Liver (tissue), 9 donors: ENCODE results near the gene DOK1. TPM values are rescaled to one million over a fixed set of nuclear protein-coding genes. Genes with fewer than 3 reads are reported as not detected.
A peak's percentile ranks its signal among the peaks of the same experiment; 100 is the strongest.

Experiments
- DNase-seq: peaks from one replicate; pipeline ENCODE4 v3.0.0-alpha.2; 2017; ENCODE audit warnings: low spot score
- H3K27ac ChIP-seq, 2 donors: one replicate each; pipeline ENCODE4 v1.7.0; 2013; ENCODE audit warnings: inconsistent platforms in 2 of 2, low read length in 2 of 2, control low read depth in 1 of 2, low read depth in 1 of 2, mild to moderate bottlenecking in 1 of 2
- H3K27me3 ChIP-seq, 4 donors: one replicate each; pipeline versions ENCODE4 v1.6.1 to v1.7.0; 2013; ENCODE audit warnings: low read length in 3 of 4, inconsistent platforms in 1 of 4, mild to moderate bottlenecking in 1 of 4, moderate library complexity in 1 of 4; ENCODE audit not compliant: control insufficient read depth in 4 of 4, insufficient read depth in 4 of 4
- H3K36me3 ChIP-seq, 4 donors: one replicate each; pipeline versions ENCODE4 v1.6.1 to v1.7.0; 2013; ENCODE audit warnings: low read length in 3 of 4, mild to moderate bottlenecking in 3 of 4, low read depth in 1 of 4, moderate library complexity in 1 of 4; ENCODE audit not compliant: control insufficient read depth in 4 of 4, insufficient read depth in 3 of 4
- H3K4me1 ChIP-seq, 4 donors: one replicate each; pipeline versions ENCODE4 v1.6.1 to v1.7.0; 2013; ENCODE audit warnings: low read length in 3 of 4, mild to moderate bottlenecking in 3 of 4, moderate library complexity in 1 of 4; ENCODE audit not compliant: control insufficient read depth in 4 of 4, insufficient read depth in 4 of 4
- H3K4me3 ChIP-seq, 3 donors: one replicate each; pipeline versions ENCODE4 v1.6.1 to v1.7.0; 2013; ENCODE audit warnings: low read length in 3 of 3, control low read depth in 1 of 3, low read depth in 1 of 3, mild to moderate bottlenecking in 1 of 3
- H3K9ac ChIP-seq, 2 donors: one replicate each; pipeline ENCODE4 v1.7.0; 2013; ENCODE audit warnings: low read length in 2 of 2, mild to moderate bottlenecking in 2 of 2, moderate library complexity in 2 of 2, control low read depth in 1 of 2, low read depth in 1 of 2
- H3K9me3 ChIP-seq, 4 donors: one replicate each; pipeline versions ENCODE4 v1.6.1 to v1.7.0; 2013; ENCODE audit warnings: low read length in 3 of 4; ENCODE audit not compliant: control insufficient read depth in 4 of 4
- ATF3 ChIP-seq: IDR thresholded peaks from 2 replicates; pipeline ENCODE4 v1.6.1; 2016; ENCODE audit warnings: antibody characterized with exemption
- CTCF ChIP-seq: fragments of 150-350 bp; IDR thresholded peaks from 2 replicates; pipeline ENCODE4 v1.5.1; 2017; ENCODE audit warnings: improper control_type of control experiment, low read depth, low read length; ENCODE audit not compliant: missing input control
- FOXA1 ChIP-seq: IDR thresholded peaks from 2 replicates; pipeline ENCODE4 v1.6.1; 2016; ENCODE audit warnings: antibody characterized with exemption
- FOXA2 ChIP-seq: IDR thresholded peaks from 2 replicates; pipeline ENCODE4 v1.6.1; 2016; ENCODE audit warnings: antibody characterized with exemption
- GABPA ChIP-seq, 2 donors: IDR thresholded peaks in 1 of 2; conservative IDR thresholded peaks in 1 of 2; 2 replicates each; pipeline ENCODE4 v1.6.1; 2016; ENCODE audit warnings: antibody characterized with exemption in 2 of 2, mild to moderate bottlenecking in 1 of 2, moderate library complexity in 1 of 2
- HNF4A ChIP-seq, 2 donors: conservative IDR thresholded peaks; 2 replicates each; pipeline ENCODE4 v1.6.1; 2016; ENCODE audit warnings: antibody characterized with exemption in 2 of 2, mild to moderate bottlenecking in 2 of 2
- HNF4G ChIP-seq: IDR thresholded peaks from 2 replicates; pipeline ENCODE4 v1.6.1; 2016; ENCODE audit warnings: antibody characterized with exemption
- JUND ChIP-seq, 2 donors: IDR thresholded peaks; 2 replicates each; pipeline ENCODE4 v1.6.1; 2016; ENCODE audit warnings: antibody characterized with exemption in 2 of 2
- MAX ChIP-seq: IDR thresholded peaks from 2 replicates; pipeline ENCODE4 v1.6.1; 2016; ENCODE audit warnings: antibody characterized with exemption
- NR2F2 ChIP-seq: IDR thresholded peaks from 2 replicates; pipeline ENCODE4 v1.6.1; 2016; ENCODE audit warnings: antibody characterized with exemption
- RAD21 ChIP-seq, 2 donors: IDR thresholded peaks; 2 replicates each; pipeline ENCODE4 v1.6.1; 2016; ENCODE audit warnings: antibody characterized with exemption in 2 of 2, mild to moderate bottlenecking in 2 of 2
- REST ChIP-seq: IDR thresholded peaks from 2 replicates; pipeline ENCODE4 v1.6.1; 2016; ENCODE audit warnings: antibody characterized with exemption, mild to moderate bottlenecking
- RXRA ChIP-seq, 2 donors: IDR thresholded peaks; 2 replicates each; pipeline ENCODE4 v1.6.1; 2017 to 2018; ENCODE audit warnings: antibody characterized with exemption in 2 of 2, mild to moderate bottlenecking in 1 of 2
- SP1 ChIP-seq: IDR thresholded peaks from 2 replicates; pipeline ENCODE4 v1.6.1; 2018; ENCODE audit warnings: antibody characterized with exemption, mild to moderate bottlenecking
- YY1 ChIP-seq: IDR thresholded peaks from 2 replicates; pipeline ENCODE4 v1.6.1; 2016; ENCODE audit warnings: antibody characterized with exemption, mild to moderate bottlenecking
- ZBTB33 ChIP-seq: IDR thresholded peaks from 2 replicates; pipeline ENCODE4 v1.6.1; 2016; ENCODE audit warnings: antibody characterized with exemption
- WGBS: extraction: QIAGEN DNeasy Blood & Tissue Kit; methylation state at CpG from one replicate; pipeline ENCODE4 v1.1.7; 2013; 5-methylcytosine and 5-hydroxymethylcytosine counted together
- polyA plus RNA-seq, 2 donors: library from polyadenylated mRNA; stranded (reverse) in 1 of 2; unstranded in 1 of 2; fragments of 200-250 nt in 1 of 2; fragments of >200 nt in 1 of 2; fragmentation: Nextera tagmentation in 1 of 2; extraction: Ambion mirVana in 1 of 2; gene quantifications; one replicate each; pipeline versions ENCODE4 v1.2.1 to v1.2.3, GENCODE V29; 2013 to 2015
- total RNA-seq, 2 donors: library from RNA; depleted of rRNA; stranded (reverse); fragments of >200 nt; gene quantifications; one replicate each; pipeline ENCODE4 v1.2.3, GENCODE V29; 2014
- donor health status: healthy.
- donor health status: healthy.
- donor health status: healthy.
- donor health status: healthy.
- donor health status: healthy.

Gene DOK1
- total and polyA plus RNA-seq, 4 donors: 2.0 to 8.6 (median 4.1) TPM

GRCh38 chr2:74576211-74576862 lies 21.8 kb downstream of the DOK1 start:
- no peaks in the 10 kb centered on the region for H3K36me3 ChIP-seq
- no peak overlapping the region for H3K4me3 ChIP-seq
- H3K9me3 ChIP-seq: no peaks in the 10 kb centered on the region
- H3K27ac ChIP-seq: peak overlapping the region in 1 of 2 donors; percentile 42
- H3K4me1 ChIP-seq: no peaks in the 10 kb centered on the region
- DNase-seq: no peak
- TF ChIP-seq GABPA (IDR thresholded peaks at IDR 0.05 in 1 of 2, conservative IDR thresholded peaks at IDR 0.05 in 1 of 2) (no peak), FOXA2 (no peak), RAD21 (IDR thresholded peaks at IDR 0.05) (no peak), CTCF (no peak), MAX (no peak), NR2F2 (no peak), YY1 (no peak), ZBTB33 (no peak), ATF3 (no peak), RXRA (IDR thresholded peaks at IDR 0.05) (no peak), REST (no peak), JUND (IDR thresholded peaks at IDR 0.05) (no peak), HNF4A (conservative IDR thresholded peaks at IDR 0.05) (no peak), HNF4G (no peak), SP1 (no peak), FOXA1 (no peak)
- H3K9ac ChIP-seq: no peak overlapping the region
- 87% methylated on average over 7 of the region's 7 CpGs for WGBS
- H3K27me3 ChIP-seq: peaks cover 0 to 3% (median 0%) of the 10 kb centered on the region in 4 donors
